ENCODE measurements around the gene LYPD6.

The LYPD6 gene

DNA sequence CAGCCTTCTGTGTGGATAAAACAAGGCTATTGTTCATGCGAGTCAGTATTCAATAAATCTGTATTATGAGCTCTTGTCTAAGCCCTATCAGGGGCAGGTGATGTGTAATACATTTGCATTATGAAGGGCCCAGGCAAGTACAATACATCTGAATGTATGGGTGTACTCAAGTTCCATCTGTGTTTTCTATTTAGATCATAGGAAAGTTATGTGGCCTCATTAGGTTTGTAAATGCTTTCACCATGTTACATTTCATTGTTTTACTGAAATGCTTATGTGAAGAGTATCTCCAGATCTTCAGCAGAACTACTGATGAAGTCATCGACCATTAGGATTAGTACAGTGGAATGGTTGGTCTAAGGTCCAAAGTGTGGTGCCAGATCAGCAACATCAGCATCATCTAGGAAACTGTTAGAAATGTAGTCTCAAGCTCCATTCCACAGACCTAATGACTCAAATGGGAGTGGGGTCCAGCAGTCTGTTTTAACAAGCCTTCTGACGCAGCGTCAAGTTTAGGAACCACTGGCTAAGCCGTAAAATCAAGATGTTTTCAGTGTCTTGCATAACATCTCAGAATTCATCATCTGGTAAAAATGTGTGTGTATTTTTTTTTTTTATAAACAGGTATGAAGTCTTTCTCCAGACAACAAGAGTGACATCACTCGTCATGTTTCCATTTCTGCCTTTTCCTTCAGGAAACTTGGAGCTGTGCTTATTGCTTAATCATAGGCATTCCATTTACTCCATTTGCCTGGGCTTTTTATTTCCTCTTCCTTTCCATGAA lies 80.5 kb downstream of the LYPD6 start:
- DNase-seq, result no peak

DNA sequence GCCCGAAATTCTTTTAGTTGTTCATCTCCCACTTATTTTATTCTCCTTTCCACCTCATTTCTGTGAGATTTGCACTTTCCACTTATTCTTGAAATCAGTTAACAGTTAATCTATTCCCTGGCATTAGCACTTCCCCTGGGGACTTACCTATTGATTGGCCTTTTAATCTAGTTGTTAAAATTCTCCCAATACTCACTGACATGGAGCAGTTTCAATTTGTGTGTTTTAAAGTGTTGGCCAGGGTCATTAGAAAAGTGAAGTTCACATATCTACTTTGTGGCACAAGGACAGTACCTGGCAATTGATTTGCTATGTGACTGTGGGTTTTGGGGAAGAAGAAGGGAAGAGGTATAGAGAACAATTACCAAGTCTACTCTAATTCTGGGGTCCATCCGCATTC lies 83.1 kb downstream of the LYPD6 start:
- no peak for DNase-seq

DNA sequence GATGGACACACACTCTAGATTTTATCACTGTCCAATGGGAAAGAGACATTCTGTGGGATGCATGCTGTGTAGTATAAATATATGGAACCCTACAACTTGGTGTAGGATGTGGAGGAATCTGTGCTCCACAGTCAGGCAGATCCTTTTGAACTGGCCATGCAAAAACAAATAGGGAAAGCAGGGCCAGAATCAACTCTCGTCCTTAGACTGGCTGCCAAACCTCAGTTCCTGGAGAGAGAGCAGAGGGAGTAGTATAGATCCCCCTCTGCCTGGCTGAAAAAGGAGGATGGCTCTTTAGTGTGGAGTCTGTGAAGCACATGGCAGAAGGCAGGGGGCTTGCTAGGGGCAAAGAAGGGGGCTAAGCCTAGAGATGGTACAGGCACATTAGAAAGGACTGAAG lies 84.7 kb downstream of the LYPD6 start:
- DNase-seq, result no peak

DNA sequence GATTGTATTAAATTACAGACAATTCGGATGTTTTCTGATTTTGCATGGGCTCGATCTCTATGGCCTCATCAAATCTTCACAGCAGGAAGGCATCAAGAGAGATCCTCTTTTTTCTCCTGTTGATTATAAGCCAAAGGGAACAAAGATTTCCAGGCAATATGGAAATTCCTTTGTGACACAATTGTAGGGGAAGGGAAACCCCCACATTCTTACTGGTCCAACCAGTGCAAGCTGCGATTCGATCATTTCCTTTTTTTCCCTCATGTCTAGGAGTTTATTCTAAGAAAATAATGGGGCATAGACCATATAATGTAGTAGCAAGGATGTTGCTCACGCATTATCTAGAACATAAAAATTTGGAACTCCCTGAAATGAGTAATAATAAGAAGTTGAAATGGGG lies 87.7 kb downstream of the LYPD6 start:
- no peak for DNase-seq

DNA sequence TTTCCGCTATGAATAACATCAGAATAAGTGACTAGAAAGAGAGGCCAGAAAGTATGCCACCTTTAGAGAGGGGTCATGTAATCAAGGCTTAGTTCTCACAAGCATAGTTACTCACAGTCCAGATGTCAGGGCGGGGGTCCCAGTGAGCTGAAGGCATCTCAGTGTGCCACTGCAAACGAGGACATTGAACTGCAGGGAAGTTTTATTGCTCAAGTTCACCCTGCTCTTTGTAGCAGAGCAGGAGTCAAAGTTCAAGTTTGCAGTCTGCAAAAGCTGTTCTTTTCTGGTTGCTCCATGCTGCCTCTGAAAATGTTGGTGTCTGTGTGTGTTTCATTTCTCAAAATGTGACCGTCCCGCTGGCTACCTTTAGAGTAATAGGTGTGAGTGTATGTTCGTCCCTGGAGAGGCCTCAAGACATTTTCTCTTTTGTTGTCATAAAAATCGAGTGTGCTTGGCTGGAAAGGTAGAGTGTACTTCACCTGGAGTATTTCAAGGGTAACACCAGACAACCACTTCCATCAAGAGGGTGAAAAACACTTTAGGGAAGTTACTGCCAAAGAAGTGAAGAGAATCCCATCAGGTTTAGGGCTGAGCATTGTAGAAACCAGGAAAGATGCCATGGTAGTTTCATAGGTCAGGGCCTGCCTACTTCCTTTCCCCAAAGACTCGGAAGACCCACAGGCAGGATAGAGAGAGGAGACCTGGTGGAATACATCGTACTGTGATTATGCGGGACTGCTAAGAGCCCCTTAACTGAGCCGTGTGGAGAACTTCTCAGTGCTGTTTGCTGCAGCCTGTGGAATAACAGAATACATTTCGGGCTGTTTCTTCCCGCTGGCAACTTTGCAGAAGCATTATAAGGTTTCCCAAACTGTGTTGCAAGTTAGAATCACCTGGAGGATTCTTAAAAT lies 89.9 kb downstream of the LYPD6 start:
- no peak for DNase-seq

DNA sequence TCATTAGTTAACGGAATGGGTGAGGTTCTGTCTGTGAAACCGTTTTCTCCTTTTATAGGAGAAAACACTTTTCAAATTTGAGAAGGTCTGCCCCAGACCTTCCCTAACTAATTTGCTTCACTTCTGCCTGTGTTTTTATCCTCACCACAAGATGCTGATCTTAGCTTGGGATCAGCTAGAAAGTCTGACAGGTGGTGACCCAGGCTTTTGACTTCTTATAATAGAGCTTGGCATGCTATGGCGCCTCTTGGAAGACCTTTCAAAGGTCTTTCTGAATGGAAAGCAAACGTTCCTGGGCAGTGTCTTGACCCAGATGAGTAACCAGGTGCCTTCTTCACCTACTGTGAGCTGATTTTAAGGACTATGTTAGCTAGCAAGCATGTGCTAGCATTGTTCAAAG lies 91.4 kb downstream of the LYPD6 start:
- DNase-seq, result no peak

DNA sequence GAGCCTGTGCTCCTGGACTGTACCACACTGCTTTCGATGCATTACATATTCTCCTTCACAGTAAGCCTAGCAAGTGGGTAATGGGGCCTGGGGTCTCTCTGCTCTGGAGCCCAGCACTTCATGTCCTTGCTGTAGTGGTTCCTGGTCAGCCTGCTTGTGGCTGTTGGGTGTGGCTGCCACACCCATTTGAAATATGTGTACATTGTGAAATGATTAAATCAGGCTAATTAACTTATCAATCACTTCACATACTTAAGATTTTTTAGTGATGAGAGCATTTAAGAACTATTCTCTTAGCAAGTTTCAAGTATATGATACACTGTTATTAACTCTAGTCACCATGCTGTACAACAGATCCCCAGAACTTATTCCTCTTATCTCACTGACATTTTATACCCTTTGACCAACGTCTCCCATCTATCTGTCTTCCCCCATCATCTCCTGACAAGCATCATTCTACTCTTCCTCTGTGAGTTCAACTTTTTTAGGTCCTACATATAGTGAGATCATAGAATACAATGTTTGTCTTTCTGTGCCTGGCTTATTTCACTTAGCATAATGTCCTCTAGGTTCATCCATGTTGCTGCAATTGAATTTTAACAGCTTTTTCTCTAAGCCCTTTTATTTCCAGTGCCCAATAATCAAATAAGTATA lies 92.1 kb downstream of the LYPD6 start:
- no peak for DNase-seq

DNA sequence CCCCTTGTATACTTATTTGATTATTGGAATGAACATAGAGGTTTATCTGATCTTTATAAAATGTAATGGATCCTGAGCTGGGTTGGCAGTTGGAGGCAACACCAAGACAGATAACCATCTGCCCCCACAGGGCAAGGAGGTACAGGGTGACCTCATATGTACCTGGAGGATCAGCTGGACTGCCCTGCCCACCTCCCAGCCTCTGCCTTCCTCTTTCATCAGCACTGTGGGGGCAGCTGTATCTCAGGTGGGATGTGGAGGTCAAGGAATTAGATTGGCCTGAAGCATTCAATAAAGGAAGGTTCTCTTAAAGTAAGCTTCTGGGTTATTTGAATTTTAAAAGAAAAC lies 92.6 kb downstream of the LYPD6 start:
- DNase-seq, result no peak

DNA sequence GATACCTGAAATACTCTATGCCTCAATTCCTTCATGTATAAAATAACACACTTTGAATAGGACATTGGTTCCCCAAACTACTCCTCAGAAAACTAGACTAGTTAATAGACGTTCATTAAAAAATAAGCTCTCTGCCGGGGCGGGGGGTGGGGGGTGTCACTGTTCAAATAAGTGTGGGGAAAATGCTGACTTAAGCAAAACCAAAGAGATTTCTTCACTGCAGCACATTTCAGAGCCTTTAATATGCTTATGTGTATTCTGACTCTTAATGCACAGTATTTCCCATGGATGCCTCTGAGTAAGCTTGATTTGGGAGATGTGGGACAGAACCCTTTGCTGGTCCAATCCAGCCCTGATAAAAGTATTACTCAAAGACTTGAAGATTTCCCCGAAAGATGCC lies 93.2 kb downstream of the LYPD6 start:
- DNase-seq, result no peak

DNA sequence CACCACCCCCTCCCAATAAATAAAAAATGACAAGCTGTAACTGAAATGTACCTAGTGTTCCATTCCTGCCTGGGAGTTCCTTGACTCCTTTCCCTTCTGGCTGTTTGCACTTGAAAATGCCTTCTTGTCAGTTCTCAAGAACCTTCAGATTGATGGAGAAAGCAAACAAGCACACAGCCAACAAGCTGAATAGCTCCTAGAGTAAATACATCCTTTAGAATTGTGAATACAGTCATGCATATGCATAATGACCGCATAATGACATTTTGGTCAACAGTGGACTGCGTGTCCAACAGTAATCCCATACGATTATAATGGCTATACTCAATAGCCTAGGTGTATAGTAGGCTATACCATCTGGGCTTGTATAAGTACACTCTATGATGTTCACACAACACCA lies 97.0 kb downstream of the LYPD6 start:
- no peak for DNase-seq

DNA sequence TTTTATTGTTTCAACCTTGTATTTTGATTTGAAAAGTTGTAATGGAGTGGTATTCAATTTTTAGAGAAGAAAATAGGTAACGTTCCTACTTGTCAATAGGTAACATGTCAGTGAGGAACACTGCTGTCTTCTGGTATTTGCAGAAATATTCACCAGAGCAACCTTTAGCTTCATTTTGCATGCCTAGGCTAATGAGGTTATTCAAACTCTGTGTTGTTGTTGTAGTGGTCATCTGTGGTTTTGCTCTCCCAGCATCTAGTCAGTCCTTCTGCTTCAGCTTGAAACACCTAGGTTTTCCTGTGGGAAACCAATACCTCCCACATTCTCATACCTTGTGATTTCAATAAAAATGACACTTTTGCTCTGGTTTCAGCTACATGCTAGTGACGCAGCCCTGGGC lies 98.4 kb downstream of the LYPD6 start:
- DNase-seq, result no peak

DNA sequence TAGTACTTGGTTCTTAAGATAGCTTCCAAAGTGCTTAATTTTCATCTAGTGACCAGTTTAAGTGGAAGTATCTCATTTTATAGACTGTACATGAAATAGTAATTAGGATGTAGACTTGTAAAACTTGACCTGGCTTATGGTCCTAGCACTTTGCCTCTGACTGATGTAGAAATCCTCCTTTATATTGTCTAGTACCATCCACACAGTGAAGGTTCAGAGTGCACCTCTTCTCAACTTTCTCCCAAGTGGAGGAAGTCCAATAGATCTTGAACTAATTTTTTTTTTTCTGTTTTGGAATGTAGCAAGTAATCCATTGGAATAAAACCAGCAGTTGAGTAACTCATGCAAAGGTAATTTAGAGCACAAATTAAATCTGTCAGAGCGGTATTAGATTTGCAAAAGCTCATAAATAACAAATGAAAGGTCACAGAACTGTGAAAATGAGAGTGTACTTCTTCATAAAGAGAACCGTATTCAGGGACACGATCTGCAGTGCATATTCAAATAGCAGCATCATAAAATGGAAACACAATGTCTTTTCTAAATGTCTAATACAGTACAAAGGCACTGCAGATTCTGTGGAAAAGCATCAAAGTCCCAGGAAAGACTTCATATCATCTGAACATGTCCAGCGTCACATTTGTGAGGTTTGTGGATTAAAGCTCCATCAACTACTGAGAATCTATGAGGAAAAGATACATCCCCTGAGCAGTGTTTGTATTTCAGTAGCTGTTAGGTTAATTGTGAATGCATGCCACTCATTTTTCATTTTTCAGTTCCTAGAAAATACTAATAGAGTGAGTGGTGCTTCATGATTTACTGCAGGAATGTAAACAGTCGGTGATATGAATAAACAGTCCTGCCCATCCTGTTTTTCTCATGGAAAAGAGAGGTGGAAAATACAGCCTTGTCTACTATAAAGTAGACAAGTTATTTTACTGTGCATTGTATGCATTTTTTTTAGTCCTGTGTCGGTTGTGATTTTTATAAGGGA lies 100.7 kb downstream of the LYPD6 start:
- no peak for DNase-seq

DNA sequence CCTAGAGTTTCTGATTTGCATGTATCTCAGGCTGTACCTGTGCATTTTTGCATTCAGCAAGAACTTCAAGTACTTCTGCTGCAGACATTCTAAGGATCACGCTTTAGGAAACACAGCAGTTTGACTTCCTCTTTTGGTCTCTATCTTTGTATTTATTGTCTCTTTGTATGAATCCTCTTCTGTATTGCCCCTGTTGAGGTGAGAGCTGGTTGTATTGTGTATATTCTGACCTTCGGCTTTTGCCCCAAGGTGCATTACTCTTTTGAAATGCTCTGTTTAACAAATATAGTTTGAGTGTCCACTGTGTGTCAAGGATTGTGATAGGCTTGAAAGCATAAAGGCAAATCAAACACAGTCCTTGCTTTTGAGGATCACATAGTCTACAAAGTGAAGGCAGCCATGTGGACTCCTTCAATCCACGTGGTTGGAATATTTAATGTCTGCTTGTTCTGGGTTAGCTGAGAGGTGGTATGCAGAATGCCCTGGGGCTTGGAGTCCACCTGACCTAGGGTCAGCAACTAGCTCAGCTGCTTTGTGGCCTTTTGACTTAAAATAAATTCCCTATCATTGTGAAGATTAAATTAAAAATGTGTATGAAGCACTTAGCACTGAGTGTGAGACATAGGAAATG lies 108.1 kb downstream of the LYPD6 start:
- DNase-seq, result no peak

DNA sequence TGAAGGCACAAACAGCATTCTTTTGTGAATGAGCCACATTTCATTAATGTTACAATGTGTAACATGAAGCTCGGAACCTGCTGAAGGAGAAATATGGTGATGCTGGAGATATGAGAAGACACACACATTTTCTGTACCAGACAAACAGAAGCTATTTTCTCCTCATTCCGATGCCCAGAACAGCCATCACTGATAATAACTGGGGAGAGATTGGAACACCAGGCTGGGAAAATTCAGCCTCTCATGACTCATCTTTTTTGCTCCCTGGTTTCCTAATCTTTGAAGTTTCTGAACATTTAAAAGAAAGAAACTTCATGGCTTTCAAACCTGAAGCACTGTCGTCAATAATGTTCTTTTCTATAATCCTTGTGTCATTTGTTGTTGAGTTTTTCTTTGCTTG lies 110.9 kb downstream of the LYPD6 start:
- no peak for DNase-seq

DNA sequence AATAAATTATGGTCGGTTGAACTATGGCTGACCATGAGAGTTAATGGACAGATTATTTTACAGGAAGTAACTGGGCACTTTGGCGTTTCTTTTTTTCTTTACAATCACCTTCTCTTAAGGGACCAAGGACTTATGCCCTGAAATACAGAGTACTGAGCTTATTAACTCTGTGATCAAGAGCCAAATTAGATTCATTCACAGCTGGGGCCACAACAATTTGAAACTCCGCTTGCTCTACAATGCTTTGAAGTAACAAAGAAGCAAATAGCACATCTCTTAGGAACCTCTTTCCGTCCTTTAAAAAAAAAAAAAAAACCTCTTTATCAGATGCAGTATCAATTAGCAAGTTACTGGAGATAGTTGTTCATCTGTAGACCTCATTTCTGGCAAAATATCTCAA lies 112.0 kb downstream of the LYPD6 start:
- DNase-seq, result no peak

DNA sequence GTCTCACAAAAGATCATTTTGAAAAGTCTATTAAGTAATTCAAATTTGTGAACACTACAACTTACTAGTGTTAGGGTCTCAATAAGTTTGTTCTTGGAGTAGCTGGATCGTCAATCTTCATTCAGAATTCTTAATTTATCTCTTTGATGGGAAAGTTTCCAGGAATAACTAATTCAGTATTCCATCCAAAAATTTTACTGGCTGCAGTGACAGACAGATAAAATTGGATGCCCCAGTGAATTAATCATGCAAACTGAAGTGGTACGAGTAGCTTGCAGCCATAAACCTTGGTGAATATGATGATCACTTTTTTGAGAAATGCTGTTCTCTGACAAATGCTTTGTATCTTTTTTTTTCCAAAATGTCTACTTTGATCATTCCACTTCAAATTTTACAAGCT lies 112.8 kb downstream of the LYPD6 start:
- DNase-seq, result no peak

DNA sequence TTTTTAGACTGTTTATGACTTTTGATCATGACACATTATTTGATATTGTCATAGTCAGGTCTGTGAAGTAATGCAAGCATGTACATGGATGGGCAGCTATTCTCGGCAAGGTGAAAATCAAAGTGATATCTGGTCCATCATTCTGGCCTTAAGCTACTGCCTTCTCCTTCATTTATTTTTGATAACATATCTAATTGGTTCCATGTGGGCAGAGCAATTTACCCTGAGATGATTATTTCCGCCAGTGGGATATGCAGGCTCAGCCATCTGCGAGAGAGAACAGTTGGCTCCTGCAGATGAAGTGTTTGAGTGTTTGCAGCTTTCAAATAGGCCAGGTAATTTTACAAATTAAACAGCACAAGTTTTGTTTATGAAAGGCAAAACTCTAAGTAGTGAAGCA lies 116.4 kb downstream of the LYPD6 start:
- DNase-seq, result no peak

DNA sequence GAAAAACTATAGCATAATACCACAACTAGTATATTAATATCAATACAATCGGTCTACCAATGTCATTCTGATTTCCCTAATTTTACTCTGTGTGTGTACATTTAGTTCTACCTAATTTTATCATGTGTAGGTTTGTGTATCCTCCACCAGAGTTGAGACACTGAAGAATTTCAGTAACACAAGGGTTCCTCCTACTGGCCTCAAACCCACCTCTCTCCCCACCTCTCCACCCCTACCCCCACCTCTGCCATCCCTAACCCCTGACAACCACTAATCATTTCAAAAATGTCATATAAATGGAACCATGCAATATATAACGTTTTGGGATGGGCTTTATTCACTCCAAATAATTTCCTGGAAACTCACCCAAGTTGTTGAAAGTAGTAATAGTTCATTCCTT lies 117.9 kb downstream of the LYPD6 start:
- DNase-seq, result no peak

DNA sequence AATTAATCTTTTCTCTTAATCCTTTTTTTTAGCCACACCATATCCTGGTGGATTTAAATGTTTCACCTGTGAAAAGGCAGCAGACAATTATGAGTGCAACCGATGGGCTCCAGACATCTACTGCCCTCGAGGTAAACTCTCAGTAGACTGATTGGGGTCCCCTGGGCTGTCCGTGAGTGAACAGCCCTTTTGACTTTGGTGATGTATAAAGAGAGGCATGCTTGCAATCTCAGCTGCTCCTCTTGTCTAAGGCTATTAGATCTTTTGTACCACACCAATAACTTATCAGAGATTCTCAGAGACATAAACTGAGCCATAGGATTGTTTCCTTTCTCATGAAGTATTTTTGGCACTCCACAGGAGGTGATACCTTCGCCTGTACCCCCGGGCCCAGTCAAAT lies 118.6 kb downstream of the LYPD6 start:
- DNase-seq, result no peak

DNA sequence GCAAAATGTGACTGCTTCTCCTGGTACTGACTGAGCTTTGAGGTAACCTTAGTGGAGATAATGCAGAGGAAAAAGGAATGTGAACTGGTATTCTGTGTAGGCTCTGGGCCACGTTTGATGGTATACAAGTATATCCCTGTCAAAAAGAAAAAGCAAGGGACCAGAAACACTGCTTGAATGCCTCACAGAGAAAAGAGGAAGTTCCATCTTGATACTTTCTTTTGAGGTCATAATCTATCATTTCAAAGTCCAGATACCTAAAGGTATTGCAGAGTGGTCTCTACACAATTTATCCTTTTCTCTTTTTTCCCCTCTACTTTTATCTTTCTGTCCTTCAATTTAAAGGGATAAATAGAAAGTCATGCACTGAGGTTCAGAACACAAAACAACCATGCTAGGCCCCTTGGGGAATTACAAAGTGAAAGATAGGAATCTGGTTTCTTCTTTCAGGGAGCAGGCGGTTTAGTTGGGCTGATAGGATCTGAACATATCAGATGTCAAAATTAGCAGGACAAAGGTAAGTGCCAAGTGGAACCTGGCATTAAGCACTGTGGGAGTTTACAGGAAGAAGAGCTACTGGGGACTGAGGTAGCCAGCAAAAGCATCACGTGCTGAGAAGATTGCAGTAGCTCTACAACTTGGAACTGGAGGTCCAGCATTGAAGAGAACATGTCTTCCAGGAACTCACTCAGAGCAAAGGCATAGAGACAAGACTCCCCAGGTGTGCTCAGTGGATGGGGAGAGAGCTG lies 121.2 kb downstream of the LYPD6 start:
- no peak for DNase-seq

DNA sequence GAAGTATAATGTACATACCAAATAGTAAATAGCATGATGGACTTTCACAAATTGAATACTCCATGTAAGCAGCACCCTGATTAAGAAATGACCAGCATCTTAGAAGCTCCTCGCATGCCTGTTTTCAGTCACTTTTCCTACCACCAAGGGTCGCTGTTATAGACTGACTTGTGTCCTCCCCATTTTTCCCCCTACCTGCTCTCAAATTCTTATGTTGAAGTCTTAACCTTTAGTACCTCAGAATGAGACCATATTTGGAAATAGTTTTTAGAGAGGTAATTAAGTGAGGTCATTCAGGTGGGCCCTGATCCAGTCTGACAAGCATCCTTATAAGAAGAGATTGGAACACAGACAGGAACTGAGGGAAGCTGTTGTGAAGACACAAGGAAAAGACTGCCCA lies 125.9 kb downstream of the LYPD6 start:
- no peak for DNase-seq
